M059J (cell line): ENCODE data around the gene LPCAT2. TPM values are rescaled to one million over a fixed set of nuclear protein-coding genes. Genes with fewer than 3 reads are reported as not detected.
"Not testable (repeated sequence)": the region's sequence is repeated elsewhere in the genome, so short reads cannot be mapped to it uniquely, and the experiment has no call there.

Experiments used
- DNase-seq: peaks from one replicate; pipeline ENCODE4 v3.0.0-alpha.2; 2012; ENCODE audit warnings: low read depth
- total RNA-seq: library from RNA; depleted of rRNA; stranded (reverse); fragments of >200 nt; shearing (Covaris generic); gene quantifications from 2 replicates; pipeline ENCODE4 v1.2.3, GENCODE V29; 2014; rRNA removed

LPCAT2 gene
- total RNA-seq, 1 experiment from 2014 or later, result 29.1 TPM

- peak; percentile 12 for DNase-seq
Observed at GRCh38 chr16:55605754-55606336, 97.0 kb downstream of the LPCAT2 start.

- DNase-seq, result no peak
Observed at GRCh38 chr16:55613613-55614335, 104.9 kb downstream of the LPCAT2 start.

DNA sequence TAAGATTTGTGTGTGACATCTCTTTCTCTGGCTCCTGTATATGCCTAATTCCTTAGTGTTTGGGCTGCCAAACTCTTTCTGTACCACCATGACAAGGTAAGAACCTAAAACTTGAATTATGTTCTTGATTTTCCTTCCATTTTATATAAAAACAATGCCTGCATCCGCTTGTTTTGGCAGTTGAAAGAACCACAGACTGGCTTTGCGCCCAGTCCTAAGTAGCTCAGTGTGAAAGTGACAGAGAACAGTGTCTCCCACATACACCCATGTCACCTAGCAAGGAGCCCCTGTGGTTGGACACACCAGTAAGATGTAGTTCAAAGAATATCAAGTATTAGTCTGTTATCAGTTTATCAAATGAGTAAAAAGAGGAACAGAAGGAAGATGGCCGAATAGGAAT lies 106.2 kb downstream of the LPCAT2 start:
- DNase-seq, result no peak

DNA sequence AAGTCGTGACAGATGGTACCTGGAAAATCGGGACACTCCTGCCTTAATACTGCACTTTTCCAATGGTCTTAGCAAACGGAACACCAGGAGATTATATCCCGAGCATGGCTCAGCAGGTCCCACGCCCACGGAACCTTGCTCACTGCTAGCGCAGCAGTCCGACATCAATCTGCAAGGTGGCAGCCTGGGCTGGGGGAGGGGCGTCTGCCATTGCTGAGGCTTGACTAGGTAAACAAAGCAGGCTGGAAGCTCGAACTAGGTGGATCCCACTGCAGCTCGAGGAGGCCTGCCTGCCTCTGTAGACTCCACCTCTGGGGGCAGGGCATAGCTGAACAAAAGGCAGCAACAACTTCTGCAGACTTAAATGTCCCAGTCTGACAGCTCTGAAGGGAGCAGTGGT lies 106.8 kb downstream of the LPCAT2 start:
- not testable (repeated sequence) for DNase-seq

GRCh38 chr16:55621771-55622170 lies 112.9 kb downstream of the LPCAT2 start:
- no peak for DNase-seq

DNA sequence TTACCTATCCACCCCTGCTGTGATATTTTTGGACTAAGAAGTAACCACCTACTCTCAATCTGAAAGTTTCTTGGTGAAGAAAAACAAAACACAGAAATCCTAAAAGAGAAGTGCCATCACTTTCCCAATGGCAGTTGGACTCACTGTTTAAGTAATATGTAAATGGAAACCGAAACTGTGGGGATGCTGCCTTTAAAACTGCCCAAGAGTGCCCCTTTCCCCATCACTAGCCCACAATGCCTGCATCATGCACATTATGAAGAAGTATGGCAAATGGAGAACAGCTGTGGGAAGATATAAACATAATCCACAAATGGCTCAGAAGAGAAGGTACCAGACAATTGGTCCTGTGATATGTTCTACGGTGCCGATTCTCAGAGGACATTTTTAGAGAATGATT lies 113.4 kb downstream of the LPCAT2 start:
- DNase-seq, result no peak

DNA sequence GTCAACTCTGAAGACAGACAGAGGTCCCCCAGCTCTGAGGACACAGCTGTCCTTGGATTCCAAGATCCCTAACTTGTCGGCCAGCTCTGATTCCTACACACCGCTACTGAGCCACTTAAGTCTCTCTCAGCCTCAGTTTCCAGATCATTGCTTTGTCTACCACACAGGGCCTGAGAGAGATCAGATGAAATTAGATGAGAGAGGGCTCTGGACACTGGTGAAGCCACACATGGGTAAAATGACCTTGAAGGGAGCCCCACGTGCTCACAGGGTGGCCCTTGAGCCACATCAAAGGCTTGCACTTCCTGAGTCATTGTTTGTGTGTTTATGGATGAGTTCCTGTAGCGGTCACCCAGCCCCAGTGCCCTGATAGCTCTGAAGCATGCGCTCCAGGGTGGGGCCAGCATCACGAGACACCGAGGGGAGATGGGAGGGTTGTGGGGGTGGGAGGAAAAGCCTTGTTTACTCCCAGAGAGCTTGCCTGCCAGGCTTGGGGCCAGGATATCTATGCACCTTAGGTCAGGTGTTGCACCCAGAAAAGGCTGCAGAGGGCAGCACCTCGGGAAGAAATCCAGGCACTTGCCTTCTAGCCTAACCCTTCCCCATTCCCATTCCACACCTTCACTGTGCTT lies 114.2 kb downstream of the LPCAT2 start:
- peak; percentile 83 for DNase-seq

DNA sequence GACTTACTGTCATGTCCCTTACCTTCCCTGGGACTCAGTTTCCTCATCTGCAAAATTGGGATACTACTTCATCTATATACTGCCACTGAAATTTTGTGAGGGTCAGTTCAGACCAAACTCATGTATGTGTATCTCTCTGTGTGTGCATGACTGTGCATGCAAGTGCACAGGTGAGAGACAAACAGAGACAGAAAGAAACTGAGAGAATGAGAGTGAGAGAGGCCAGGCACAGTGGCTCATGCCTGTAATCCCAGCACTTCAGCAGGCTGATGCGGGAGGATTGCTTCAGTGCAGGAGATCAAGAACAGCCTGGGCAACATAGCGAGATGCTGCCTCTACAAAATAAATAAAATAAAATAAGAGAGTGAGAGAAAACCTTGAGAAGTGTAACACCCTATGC lies 114.8 kb downstream of the LPCAT2 start:
- DNase-seq, result no peak

- DNase-seq, result no peak
Observed at GRCh38 chr16:55624696-55625095, 115.8 kb downstream of the LPCAT2 start.

DNA sequence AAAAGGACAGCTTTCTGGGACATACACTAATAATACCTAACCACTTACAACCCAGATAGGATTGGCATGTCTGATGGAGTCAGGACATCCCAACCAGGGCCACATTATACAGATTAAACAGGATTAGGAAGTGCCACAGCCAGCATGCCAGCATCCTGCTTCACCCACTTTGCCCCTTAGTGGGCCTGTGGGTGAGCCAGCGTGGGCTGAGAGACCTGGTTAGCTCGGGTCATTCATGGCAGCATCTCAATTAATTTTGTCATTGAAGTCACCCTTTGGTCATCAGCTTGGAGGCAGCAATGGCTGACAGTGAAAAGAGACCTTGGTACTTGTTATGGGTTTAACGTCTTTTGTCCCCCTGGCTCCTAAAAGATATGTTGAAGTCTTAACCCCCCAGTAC lies 117.0 kb downstream of the LPCAT2 start:
- no peak for DNase-seq

DNA sequence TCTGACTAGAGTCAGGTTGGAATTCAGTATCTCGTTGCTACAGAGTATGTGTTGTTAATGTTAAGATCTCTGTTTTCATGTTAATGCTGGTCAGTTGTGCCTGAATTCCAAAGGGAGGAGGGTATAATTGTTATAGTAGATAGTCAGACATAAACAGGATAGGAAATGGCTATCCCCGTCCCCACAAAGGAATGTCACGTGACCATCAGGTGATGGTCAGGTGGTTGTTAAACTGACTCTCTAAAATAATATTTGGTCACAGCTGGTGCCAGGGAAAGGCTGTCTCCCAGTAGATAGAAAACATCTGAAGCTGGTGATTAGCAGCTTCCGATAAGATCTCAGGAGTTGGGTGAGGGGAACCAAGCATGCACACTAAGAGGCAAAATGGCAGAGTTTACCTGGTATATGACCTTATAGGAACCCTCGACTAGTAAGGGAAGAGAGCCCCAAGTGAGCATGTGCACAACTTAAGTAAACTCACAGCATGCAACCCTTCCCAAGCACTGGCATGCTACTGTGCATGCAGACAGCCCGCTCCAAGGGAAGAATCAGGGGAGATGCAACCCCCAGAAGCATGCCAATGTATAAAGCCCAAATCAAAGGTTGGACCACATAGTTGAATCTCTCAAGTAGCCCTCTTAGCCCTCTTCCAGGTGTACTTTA lies 119.6 kb downstream of the LPCAT2 start:
- no peak for DNase-seq

GRCh38 chr16:55630774-55631173 lies 121.9 kb downstream of the LPCAT2 start:
- no peak for DNase-seq

DNA sequence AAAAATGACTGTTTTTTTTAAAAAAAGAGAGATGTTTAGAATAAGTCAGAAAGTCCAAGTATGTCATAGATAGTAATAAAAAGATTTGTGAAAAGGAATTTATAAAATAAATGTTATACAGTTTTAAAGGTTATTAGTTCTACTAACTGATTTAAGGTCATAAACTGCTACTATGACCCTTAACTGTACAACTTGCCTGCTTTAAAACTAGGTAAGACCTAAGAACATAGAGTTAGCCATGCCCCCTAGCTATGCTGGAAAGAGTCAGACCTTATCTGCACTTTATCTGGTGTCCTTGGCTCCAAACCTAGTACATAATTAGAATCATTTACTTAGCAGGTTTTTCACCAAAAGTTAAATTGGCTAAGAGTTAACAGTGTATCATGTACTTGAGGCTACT lies 123.4 kb downstream of the LPCAT2 start:
- no peak for DNase-seq

GRCh38 chr16:55634193-55634592 lies 125.3 kb downstream of the LPCAT2 start:
- DNase-seq, result no peak

Other genes starting within 250 kb of the LPCAT2 start
- not detected in 2 replicates for gene IRX6, start 184.9 kb upstream of the LPCAT2 start, total RNA-seq
- gene MMP2, start 29.9 kb upstream of the LPCAT2 start, total RNA-seq, result 108 and 198 TPM in 2 replicates
- gene CAPNS2, start 57.6 kb downstream of the LPCAT2 start, total RNA-seq, result 0.39 TPM in 1 of 2 replicates, not detected in the other
- not detected in 2 replicates for gene SLC6A2, start 146.9 kb downstream of the LPCAT2 start, total RNA-seq